Measurements from ENCODE around the gene ZFYVE1.

Gene ZFYVE1

GRCh38 chr14:72948481-72949138 lies 78.3 kb downstream of the ZFYVE1 start:
- in situ Hi-C loops (cut with MboI; ENCODE audit: low pct_unique_long_range_greater_than_20kb, low sequenced_read_pairs, unreplicated experiment) = no loop called here
- DNase-seq (ENCODE audit: low spot score) = peak; percentile 70
- peak; percentile 82 for TF ChIP-seq CTCF (IDR thresholded peaks at IDR 0.05; ENCODE audit: extremely low read depth, insufficient read depth, missing control alignments)

- no peak for TF ChIP-seq CTCF (IDR thresholded peaks at IDR 0.05; ENCODE audit: extremely low read depth, insufficient read depth, missing control alignments)
- in situ Hi-C loops (cut with MboI; ENCODE audit: low pct_unique_long_range_greater_than_20kb, low sequenced_read_pairs, unreplicated experiment) = no loop called here
- DNase-seq (ENCODE audit: low spot score) = no peak
These were observed 79.3 kb downstream of the ZFYVE1 start for GRCh38 chr14:72947366-72948160.

- no peak for DNase-seq (ENCODE audit: low spot score)
- in situ Hi-C loops (cut with MboI; ENCODE audit: low pct_unique_long_range_greater_than_20kb, low sequenced_read_pairs, unreplicated experiment) = no loop called here
- TF ChIP-seq CTCF (IDR thresholded peaks at IDR 0.05; ENCODE audit: extremely low read depth, insufficient read depth, missing control alignments) = no peak
These were observed 80.4 kb downstream of the ZFYVE1 start for GRCh38 chr14:72946491-72946890.

- in situ Hi-C loops (cut with MboI; ENCODE audit: low pct_unique_long_range_greater_than_20kb, low sequenced_read_pairs, unreplicated experiment) = no loop called here
- no peak for DNase-seq (ENCODE audit: low spot score)
- TF ChIP-seq CTCF (IDR thresholded peaks at IDR 0.05; ENCODE audit: extremely low read depth, insufficient read depth, missing control alignments) = no peak
These were observed 81.4 kb downstream of the ZFYVE1 start for GRCh38 chr14:72945356-72946027.

- DNase-seq (ENCODE audit: low spot score) = no peak
- in situ Hi-C loops (cut with MboI; ENCODE audit: low pct_unique_long_range_greater_than_20kb, low sequenced_read_pairs, unreplicated experiment) = no loop called here
- no peak for TF ChIP-seq CTCF (IDR thresholded peaks at IDR 0.05; ENCODE audit: extremely low read depth, insufficient read depth, missing control alignments)
These were observed 83.0 kb downstream of the ZFYVE1 start for GRCh38 chr14:72943876-72944430.

- in situ Hi-C loops (cut with MboI; ENCODE audit: low pct_unique_long_range_greater_than_20kb, low sequenced_read_pairs, unreplicated experiment) = no loop called here
- no peak for DNase-seq (ENCODE audit: low spot score)
These were observed 84.0 kb downstream of the ZFYVE1 start for GRCh38 chr14:72942934-72943333.

More at GRCh38 chr14:72942934-72943333, 84.0 kb downstream of the ZFYVE1 start:
- no peak for TF ChIP-seq CTCF (IDR thresholded peaks at IDR 0.05; ENCODE audit: extremely low read depth, insufficient read depth, missing control alignments)
